ENCODE measurements around the gene ATP9A.

GRCh38 chr20:51553897-51554486, 214.2 kb downstream of the ATP9A start:
- TF ChIP-seq GABPA (IDR thresholded peaks at IDR 0.05 in 1 of 2, conservative IDR thresholded peaks at IDR 0.05 in 1 of 2) (no peak), CTCF (IDR thresholded peaks at IDR 0.05; ENCODE audit: low read depth, low read length, missing input control) (no peak), MAX (IDR thresholded peaks at IDR 0.05) (no peak), YY1 (IDR thresholded peaks at IDR 0.05) (no peak), ZBTB33 (IDR thresholded peaks at IDR 0.05) (no peak), TAF1 (conservative IDR thresholded peaks at IDR 0.05) (no peak), EGR1 (IDR thresholded peaks at IDR 0.05; ENCODE audit: low read depth in 2 of 2) (no peak), HNF4G (IDR thresholded peaks at IDR 0.05) (no peak), ATF3 (IDR thresholded peaks at IDR 0.05) (no peak), RAD21 (IDR thresholded peaks at IDR 0.05) (no peak), JUND (IDR thresholded peaks at IDR 0.05) (no peak), REST (IDR thresholded peaks at IDR 0.05) (no peak)

Data from liver (tissue), 3 donors.